OCI-LY1 (cell line): ENCODE measurements around the gene HNRNPF.

Experiments
- H2AFZ ChIP-seq: fragments of 200-600 bp; sonication (generic), shearing (Covaris generic); 2 replicates; pipeline ENCODE4 v1.6.0; 2014; ENCODE audit warnings: antibody characterized with exemption, mild to moderate bottlenecking, low read length
- H3F3A ChIP-seq: fragments of 200-600 bp; sonication (generic), shearing (Covaris generic); 2 replicates; pipeline ENCODE4 v1.6.0; 2014; ENCODE audit warnings: mild to moderate bottlenecking, antibody characterized with exemption, low read length, moderate library complexity; ENCODE audit not compliant: insufficient read depth
- H3K27ac ChIP-seq: fragments of 200-600 bp; sonication (generic); 2 replicates; pipeline ENCODE4 v1.5.1; 2014; ENCODE audit warnings: low read length, mixed run types, mild to moderate bottlenecking, low read depth; ENCODE audit not compliant: poor library complexity, severe bottlenecking
- H3K27me3 ChIP-seq: fragments of 200-600 bp; sonication (generic); 2 replicates; pipeline ENCODE4 v1.6.0; 2014; ENCODE audit warnings: antibody characterized with exemption, mild to moderate bottlenecking, low read length, moderate library complexity; ENCODE audit not compliant: insufficient read depth
- H3K36me3 ChIP-seq: fragments of 200-600 bp; sonication (generic); 2 replicates; pipeline ENCODE4 v1.6.1; 2014; ENCODE audit warnings: mild to moderate bottlenecking, antibody characterized with exemption, low read length, moderate library complexity, mixed read lengths; ENCODE audit not compliant: insufficient read depth
- H3K4me1 ChIP-seq: fragments of 200-600 bp; sonication (generic); 2 replicates; pipeline ENCODE4 v1.5.1; 2014; ENCODE audit warnings: mild to moderate bottlenecking, low read length, moderate library complexity; ENCODE audit not compliant: insufficient read depth, severe bottlenecking
- H3K4me2 ChIP-seq: fragments of 200-600 bp; sonication (generic), shearing (Covaris generic); 2 replicates; pipeline ENCODE4 v1.6.1; 2014; ENCODE audit warnings: low read length
- H3K4me3 ChIP-seq: fragments of 200-600 bp; sonication (generic); 2 replicates; pipeline ENCODE4 v1.5.1; 2014; ENCODE audit warnings: low read length, low read depth, mild to moderate bottlenecking, mixed read lengths; ENCODE audit not compliant: poor library complexity, severe bottlenecking
- H3K79me2 ChIP-seq: fragments of 200-600 bp; shearing (Covaris generic); 2 replicates; pipeline ENCODE4 v1.6.1; 2016; ENCODE audit warnings: mixed run types, low read length, mixed read lengths; ENCODE audit not compliant: insufficient read depth
- H3K9ac ChIP-seq: fragments of 200-600 bp; sonication (generic), shearing (Covaris generic); 2 replicates; pipeline ENCODE4 v1.6.1; 2014; ENCODE audit warnings: mild to moderate bottlenecking, low read length, mixed read lengths
- H3K9me2 ChIP-seq: fragments of 200-600 bp; sonication (generic), shearing (Covaris generic); 2 replicates; pipeline ENCODE4 v1.6.1; 2014; ENCODE audit warnings: low read depth, mild to moderate bottlenecking, low read length, mixed read lengths
- H3K9me3 ChIP-seq: fragments of 200-600 bp; shearing (Covaris generic); 2 replicates; pipeline ENCODE4 v1.6.1; 2014; ENCODE audit warnings: low read length, mixed read lengths
- H4K20me1 ChIP-seq: fragments of 200-600 bp; sonication (generic), shearing (Covaris generic); 2 replicates; pipeline ENCODE4 v1.6.0; 2016; ENCODE audit warnings: mild to moderate bottlenecking, low read length; ENCODE audit not compliant: insufficient read depth
- EZH2 ChIP-seq: fragments of 200-600 bp; sonication (generic), shearing (Covaris generic); IDR thresholded peaks from 2 replicates; pipeline ENCODE4 v1.8.0; 2017; ENCODE audit warnings: borderline replicate concordance, mixed run types, mild to moderate bottlenecking, antibody characterized with exemption, low read length, moderate library complexity, mixed read lengths
- TF ChIP-seq, protein P1 (sequence below): fragments of 200-600 bp; sonication (generic), shearing (Covaris generic); IDR thresholded peaks from 2 replicates; pipeline ENCODE4 v1.5.1; 2017; ENCODE audit warnings: mild to moderate bottlenecking, antibody characterized with exemption, low read length, moderate library complexity, mixed read lengths

Gene HNRNPF

DNA sequence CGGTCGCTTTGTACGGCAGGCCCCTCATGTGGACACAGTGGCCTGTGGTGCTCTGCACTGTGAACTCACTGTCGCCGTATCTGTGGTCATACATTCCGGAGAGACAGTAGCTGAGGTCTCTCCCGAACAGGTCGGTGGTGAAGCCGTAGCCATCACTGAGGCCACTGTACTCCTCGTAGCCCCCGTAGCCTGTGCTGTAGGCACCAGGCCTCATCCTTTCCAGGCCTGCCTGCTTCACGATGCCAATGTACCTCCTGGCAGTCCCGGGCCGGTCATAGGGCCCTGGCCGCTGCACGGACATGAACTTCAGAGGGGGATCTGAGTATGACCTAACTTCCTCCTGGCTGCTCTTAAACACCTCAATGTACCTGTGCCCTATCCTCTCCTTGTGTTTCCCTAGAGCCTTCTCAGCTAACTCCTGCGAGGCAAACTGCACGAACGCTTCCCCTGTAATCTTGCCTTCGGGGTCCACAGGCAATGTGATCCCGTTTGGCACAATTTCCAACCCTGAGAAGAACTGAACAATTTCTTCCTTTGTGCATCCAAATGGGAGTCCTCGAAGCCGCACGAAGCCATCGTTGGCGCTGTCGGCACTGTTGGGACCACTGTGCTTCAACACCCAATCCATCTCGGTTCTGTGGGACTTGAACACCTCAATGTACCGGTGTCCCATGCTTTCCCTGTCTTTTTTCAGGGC, 21.9 kb downstream of the HNRNPF start:
- no peak overlapping the region for H3K4me3 ChIP-seq
- H3K4me1 ChIP-seq = no peaks in the 10 kb centered on the region
- no peaks in the 10 kb centered on the region for H3K79me2 ChIP-seq
- H3K4me2 ChIP-seq = no peak overlapping the region
- H3K9me2 ChIP-seq = no peaks in the 10 kb centered on the region
- no peak overlapping the region for H3K9ac ChIP-seq
- TF ChIP-seq, protein P1, sequence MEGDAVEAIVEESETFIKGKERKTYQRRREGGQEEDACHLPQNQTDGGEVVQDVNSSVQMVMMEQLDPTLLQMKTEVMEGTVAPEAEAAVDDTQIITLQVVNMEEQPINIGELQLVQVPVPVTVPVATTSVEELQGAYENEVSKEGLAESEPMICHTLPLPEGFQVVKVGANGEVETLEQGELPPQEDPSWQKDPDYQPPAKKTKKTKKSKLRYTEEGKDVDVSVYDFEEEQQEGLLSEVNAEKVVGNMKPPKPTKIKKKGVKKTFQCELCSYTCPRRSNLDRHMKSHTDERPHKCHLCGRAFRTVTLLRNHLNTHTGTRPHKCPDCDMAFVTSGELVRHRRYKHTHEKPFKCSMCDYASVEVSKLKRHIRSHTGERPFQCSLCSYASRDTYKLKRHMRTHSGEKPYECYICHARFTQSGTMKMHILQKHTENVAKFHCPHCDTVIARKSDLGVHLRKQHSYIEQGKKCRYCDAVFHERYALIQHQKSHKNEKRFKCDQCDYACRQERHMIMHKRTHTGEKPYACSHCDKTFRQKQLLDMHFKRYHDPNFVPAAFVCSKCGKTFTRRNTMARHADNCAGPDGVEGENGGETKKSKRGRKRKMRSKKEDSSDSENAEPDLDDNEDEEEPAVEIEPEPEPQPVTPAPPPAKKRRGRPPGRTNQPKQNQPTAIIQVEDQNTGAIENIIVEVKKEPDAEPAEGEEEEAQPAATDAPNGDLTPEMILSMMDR = no peak
- peaks cover 74% of the 10 kb centered on the region for H3K36me3 ChIP-seq
- H3K27ac ChIP-seq = no peak overlapping the region
- H2AFZ ChIP-seq = no peak overlapping the region
- H4K20me1 ChIP-seq = peaks cover 5% of the 10 kb centered on the region; the same call in 1 of the 2 replicates
- H3F3A ChIP-seq = peaks cover 5% of the 10 kb centered on the region; the same call in 1 of the 2 replicates
- H3K27me3 ChIP-seq = no peaks in the 10 kb centered on the region
- no peaks in the 10 kb centered on the region for H3K9me3 ChIP-seq

DNA sequence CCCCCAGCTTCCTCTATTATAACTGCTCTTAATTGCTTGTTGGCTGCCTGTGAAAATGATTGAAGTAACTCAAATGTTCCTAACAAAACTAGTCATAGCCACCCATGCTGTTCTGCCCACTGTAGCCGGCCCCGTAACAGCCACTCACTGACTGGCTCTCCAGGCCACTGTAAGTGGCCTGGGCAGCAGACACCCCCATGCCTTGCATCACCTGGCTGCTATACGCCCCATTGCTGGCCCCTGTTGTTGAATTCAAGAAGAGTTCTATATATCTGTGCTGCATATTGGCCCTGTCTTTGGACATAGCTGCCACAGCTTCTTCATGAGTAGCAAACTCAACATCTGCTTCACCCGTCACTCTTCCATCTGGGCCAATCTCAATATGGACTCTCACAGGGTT, 22.4 kb downstream of the HNRNPF start:
- peaks cover 5% of the 10 kb centered on the region; the same call in 1 of the 2 replicates for H4K20me1 ChIP-seq
- H3K9me2 ChIP-seq = no peaks in the 10 kb centered on the region
- no peaks in the 10 kb centered on the region for H3K79me2 ChIP-seq
- no peak overlapping the region for H3K9ac ChIP-seq
- no peak overlapping the region for H2AFZ ChIP-seq
- TF ChIP-seq, protein P1 = no peak
- no peak for TF ChIP-seq EZH2
- no peak overlapping the region for H3K27ac ChIP-seq
- H3F3A ChIP-seq = peaks cover 5% of the 10 kb centered on the region; the same call in 1 of the 2 replicates
- no peak overlapping the region for H3K4me2 ChIP-seq
- H3K27me3 ChIP-seq = no peaks in the 10 kb centered on the region
- H3K4me3 ChIP-seq = no peak overlapping the region
- peaks cover 68% of the 10 kb centered on the region for H3K36me3 ChIP-seq
- H3K9me3 ChIP-seq = no peaks in the 10 kb centered on the region
- no peaks in the 10 kb centered on the region for H3K4me1 ChIP-seq

- Histone ChIP-seq H3K79me2 (no peaks in the 10 kb centered on the region), H3K4me1 (no peaks in the 10 kb centered on the region), H3K9me2 (no peaks in the 10 kb centered on the region), H3F3A (peaks cover 5% of the 10 kb centered on the region; the same call in 1 of the 2 replicates), H3K9ac (no peak overlapping the region), H2AFZ (no peak overlapping the region), H3K4me2 (no peak overlapping the region), H3K27ac (no peak overlapping the region), H3K4me3 (no peak overlapping the region), H4K20me1 (peaks cover 4% of the 10 kb centered on the region; the same call in 1 of the 2 replicates), H3K36me3 (peaks cover 58% of the 10 kb centered on the region), H3K9me3 (no peaks in the 10 kb centered on the region), H3K27me3 (no peaks in the 10 kb centered on the region)
- no peak for TF ChIP-seq EZH2
- TF ChIP-seq, protein P1 = no peak
These were observed 23.5 kb downstream of the HNRNPF start for GRCh38 chr10:43385412-43386004.
